HG03558 (cell line): ENCODE data around the gene COL19A1.

Experiments
- ATAC-seq: cut with Tn5 transposase; IDR thresholded peaks from one replicate; pipeline ENCODE4 v1.9.1; 2021; ENCODE audit warnings: moderate number of reproducible peaks; ENCODE audit not compliant: unreplicated experiment; ENCODE audit errors: extremely low read depth

Gene COL19A1

GRCh38 chr6:70111737-70112136 lies 245.4 kb downstream of the COL19A1 start:
- ATAC-seq, result no peak

GRCh38 chr6:70112716-70113115 lies 246.4 kb downstream of the COL19A1 start:
- no peak for ATAC-seq

DNA sequence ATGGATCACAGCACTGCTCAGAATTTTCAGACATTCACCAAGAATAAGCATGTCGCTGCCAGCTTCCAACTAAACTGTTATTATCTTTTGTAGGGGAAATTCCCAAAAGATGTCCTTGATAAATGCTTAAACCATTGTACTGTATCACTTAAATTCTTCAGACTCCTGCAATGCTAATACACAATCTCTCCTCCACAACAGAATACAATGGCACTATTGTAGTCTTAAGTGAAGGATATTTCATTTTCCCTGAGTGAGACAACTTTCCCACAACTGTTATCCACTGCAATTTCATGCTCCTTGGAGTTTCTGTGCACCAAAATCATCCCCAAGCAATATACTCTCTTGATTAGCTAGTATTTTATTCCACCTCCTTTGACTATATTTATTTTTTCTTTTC lies 246.8 kb downstream of the COL19A1 start:
- no peak for ATAC-seq

DNA sequence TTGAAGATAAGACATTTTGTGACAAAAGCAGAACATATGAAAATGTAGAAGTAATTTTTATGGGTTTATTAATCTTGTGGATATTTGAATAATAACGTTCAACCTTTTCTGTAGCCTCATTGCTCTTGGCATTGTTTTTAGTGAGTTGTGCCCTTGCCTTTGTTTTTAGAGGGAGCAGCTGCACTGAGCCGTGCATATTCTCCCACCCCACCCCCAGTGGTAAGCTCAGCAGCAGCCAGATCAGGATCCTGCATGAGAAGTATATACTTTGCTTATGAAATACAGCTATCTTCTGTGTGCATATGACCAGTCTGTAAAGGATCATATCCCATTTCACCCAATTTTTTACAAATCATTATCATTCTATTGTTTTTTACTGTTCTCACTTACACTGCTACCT lies 252.3 kb downstream of the COL19A1 start:
- no peak for ATAC-seq

DNA sequence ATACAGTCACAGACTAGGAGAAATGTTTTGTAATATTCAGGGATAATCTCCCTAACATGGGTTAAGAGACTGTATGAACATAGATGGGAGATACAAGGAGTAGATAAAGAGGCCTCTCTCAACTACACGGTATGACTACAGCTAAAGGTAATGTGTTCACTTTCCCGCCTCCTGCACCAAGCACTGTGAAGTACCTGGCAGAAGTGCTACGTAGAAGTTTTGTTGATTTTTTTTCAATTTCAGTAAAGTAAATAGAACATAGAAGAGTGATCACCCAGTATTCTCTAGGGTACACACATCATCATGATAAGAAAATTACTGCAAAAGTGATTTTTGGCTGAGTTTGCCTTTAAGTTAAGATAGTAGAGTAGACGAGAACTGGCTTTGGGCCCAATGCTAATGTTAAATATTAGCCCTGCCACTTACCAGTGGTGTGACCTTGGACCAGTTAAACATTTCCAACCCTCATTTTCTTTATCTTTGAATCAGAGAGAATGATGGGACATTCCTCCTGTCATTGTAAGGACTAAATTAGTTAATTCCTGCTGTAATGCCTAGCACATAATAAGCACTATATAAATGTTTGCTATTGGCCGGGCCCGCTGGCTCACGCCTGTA lies 253.0 kb downstream of the COL19A1 start:
- ATAC-seq, result no peak

GRCh38 chr6:70124443-70124842 lies 258.1 kb downstream of the COL19A1 start:
- ATAC-seq, result no peak

- no peak for ATAC-seq
Observed at GRCh38 chr6:70124882-70125545, 258.7 kb downstream of the COL19A1 start.

DNA sequence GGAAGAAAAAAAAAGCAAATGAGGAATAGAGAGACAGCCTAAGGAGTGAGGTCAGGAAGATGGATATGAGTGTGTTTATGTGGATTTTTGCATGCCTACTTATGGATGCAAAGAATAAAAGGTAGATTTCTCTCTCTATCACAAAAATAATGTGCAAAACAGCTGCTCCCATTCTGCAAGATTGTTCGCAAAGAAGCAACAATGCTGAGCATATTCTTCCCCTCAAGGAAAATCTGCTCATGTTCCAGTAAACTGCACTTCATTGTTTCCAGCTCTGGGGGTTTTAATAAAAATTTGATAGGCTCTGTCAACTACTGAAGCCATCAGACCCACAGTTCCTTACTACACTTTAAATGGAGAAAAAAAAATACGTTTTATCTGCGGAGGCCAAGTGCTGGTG lies 259.2 kb downstream of the COL19A1 start:
- no peak for ATAC-seq

DNA sequence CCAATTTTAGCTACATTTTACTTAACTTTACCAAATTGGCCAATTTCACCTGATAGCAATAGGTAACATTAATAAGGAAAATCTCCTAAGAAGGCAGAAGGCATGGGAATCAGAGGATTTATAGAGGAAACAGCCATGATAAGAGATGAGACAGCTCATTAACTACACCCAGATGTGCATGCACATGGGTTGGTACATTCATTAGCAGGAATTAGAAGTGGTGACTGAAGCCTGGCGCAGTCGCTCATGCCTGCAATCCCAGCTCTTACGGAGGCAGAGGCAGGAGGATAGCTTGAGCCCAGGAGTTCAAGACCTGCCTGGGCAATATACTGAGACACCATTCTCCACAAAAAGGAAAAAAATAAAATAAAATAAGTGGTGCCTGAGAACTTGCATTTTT lies 263.0 kb downstream of the COL19A1 start:
- ATAC-seq, result no peak

DNA sequence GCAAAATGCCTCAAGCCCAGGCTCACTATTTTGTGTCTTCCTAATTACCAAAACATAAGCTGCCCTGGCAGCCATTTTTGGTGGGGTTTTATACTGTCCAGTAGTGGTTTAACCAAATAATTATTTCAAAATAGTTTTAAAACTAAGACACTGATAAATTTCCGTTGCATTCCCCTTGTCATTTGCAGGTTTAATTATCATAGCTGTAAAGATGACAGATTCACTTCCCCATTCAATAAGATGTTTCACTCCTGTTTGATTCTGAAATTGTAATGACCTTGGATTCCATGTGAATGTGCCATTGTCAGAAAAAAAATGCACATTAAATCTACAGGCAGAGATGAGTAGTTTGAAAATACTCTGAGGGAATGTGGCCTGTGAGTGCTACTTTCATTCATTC lies 264.5 kb downstream of the COL19A1 start:
- no peak for ATAC-seq

DNA sequence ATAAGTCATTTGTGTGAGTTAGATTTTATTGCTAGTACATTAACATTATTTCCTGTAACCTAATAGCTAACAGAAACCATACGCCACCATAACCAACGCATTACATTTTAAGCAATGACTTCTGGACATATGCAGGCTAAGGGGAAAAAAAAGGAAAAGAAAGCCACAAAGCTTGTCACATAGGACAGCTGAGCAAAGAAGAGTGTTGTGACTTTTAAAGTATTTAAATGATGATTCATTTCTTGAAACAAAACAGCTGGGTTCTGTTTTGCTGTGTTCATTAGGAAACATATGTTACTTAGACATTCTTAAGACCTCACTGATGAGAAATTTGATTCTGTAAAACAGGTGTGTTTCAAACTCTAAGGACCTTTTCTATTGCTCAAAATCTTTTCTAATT lies 265.2 kb downstream of the COL19A1 start:
- peak; percentile 93 for ATAC-seq

DNA sequence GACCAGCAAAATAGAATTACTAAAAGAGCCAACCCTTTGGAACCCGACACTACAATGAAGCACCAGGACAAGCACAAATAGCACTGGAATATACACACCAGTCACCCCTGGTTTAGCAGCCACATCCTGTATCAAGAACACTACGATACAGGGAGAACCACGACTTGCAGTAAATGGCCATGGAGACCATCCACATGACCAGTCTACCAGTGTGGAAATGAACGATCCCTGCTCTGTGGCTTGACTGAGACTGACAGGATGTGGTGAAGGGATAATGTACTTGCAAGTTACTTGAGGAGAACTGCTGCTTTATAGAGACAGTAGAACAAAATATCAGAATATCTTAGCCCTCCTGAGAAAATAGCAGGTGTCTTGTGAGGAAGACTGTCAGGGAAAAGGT lies 266.9 kb downstream of the COL19A1 start:
- no peak for ATAC-seq

DNA sequence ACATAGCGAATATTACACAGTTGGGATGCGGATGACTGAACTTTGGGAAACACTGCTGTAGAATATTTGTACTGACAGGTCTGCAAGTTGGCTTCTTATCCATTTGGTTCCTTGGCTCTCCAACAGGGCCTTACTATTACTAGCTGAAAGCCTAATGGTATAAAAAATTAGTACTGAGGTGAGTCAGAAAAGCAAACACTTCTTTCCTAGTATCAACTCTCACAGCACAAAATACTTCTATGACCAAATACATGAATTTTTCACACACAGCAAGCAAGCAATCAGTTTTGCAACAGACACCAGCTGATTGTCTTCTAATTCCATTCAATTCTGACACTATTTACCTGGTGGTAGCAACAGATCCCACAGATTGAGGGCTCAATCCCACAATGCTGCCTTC lies 268.2 kb downstream of the COL19A1 start:
- no peak for ATAC-seq

GRCh38 chr6:70135219-70136160 lies 269.1 kb downstream of the COL19A1 start:
- ATAC-seq, result no peak

DNA sequence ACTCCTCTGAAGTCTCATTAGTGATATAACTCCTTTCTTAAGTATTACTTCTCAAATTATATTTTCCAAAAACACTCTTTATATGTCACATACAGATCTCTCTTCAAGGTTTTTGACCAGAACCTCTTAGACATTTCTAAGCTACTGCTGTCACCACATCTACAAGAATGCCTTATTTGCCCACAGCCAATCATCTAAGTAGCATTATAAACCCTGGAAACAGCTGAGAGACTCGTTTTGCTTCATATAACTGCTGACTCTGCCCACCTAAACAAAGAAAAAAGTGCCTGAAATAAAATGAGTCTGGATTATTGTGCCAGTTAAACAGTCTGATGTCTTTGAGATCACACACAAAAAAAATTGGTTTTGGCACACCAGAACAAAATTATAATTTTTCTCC lies 270.6 kb downstream of the COL19A1 start:
- ATAC-seq, result no peak

- ATAC-seq, result no peak
Observed at GRCh38 chr6:70140496-70140895, 274.1 kb downstream of the COL19A1 start.

GRCh38 chr6:70142034-70142433 lies 275.7 kb downstream of the COL19A1 start:
- ATAC-seq, result no peak

DNA sequence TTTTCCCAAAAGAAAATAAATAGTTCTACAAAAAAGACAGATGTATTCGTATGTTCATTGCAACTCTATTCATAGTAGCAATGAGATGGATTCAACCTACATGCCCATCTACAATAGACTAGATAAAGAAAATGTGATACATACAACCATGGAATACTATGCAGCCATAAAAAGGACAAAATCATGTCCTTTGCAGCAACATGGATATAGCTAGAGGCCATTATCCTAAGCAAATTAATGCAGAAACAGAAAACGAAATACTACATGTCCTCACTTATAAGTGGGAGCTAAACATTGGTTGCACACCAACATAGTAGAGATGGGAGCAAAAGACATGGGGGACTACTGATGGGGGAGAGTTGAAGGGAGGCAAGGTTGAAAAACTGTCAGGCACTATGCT lies 278.8 kb downstream of the COL19A1 start:
- no peak for ATAC-seq

- no peak for ATAC-seq
Observed at GRCh38 chr6:70149209-70149788, 282.9 kb downstream of the COL19A1 start.

DNA sequence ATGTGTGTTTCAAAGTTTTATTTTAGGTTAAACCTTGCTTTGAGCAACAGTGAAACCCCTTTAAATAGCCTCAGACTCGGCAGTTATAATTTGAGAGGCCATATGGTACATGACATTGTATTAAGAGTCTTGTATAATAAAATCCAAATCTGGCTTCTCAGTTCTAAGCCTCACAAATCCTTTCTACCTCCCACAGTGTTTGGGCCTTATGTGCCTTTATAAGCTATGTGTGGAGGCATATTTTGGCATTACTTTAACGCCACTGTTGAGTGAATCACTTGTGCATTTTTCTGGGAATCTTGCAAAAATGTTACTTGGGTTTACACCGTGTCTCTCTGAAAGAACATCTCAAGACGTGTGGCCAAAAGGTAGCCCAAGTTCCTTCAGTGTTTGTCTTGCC lies 284.2 kb downstream of the COL19A1 start:
- no peak for ATAC-seq

- no peak for ATAC-seq
Observed at GRCh38 chr6:70151616-70152015, 285.3 kb downstream of the COL19A1 start.
